Kidney epithelial cell (primary cell): ENCODE measurements around the gene TFCP2. TPM values are rescaled to one million over a fixed set of nuclear protein-coding genes. Genes with fewer than 3 reads are reported as not detected.
A peak's percentile ranks its signal among the peaks of the same experiment; 100 is the strongest.

Experiments used
- DNase-seq: peaks from one replicate; pipeline ENCODE4 v3.0.0-alpha.2; 2010; ENCODE audit warnings: low read depth
- H3K27me3 ChIP-seq: 2 replicates; pipeline ENCODE4 v1.6.0; 2011; ENCODE audit warnings: low read length; ENCODE audit not compliant: control insufficient read depth, insufficient read depth
- H3K36me3 ChIP-seq: 2 replicates; pipeline ENCODE4 v1.5.1; 2011; ENCODE audit warnings: low read length; ENCODE audit not compliant: control insufficient read depth, insufficient read depth
- H3K4me3 ChIP-seq: 2 replicates; pipeline ENCODE4 v1.5.1; 2011; ENCODE audit warnings: low read depth, mild to moderate bottlenecking, control low read depth, low read length
- CTCF ChIP-seq: IDR thresholded peaks from 2 replicates; pipeline ENCODE4 v1.5.1; 2011; ENCODE audit warnings: mild to moderate bottlenecking, moderate library complexity, low read length, control low read depth, inconsistent platforms; ENCODE audit not compliant: insufficient read depth, poor library complexity, severe bottlenecking
- total RNA-seq: library from RNA; depleted of rRNA; stranded (reverse); fragments of >200 nt; gene quantifications from 2 replicates; pipeline ENCODE4 v1.2.3, GENCODE V29; 2015

Gene TFCP2
- total RNA-seq, 1 donor from 2014 or later: 19.1 TPM

GRCh38 chr12:51217133-51217967 is 44.4 kb upstream of the TFCP2 start:
- Histone ChIP-seq H3K4me3 (peak overlapping the region; percentile 77), H3K36me3 (no peaks in the 10 kb centered on the region), H3K27me3 (no peaks in the 10 kb centered on the region)
- peak; percentile 25 for TF ChIP-seq CTCF
- DNase-seq: no peak

- Histone ChIP-seq H3K36me3 (no peaks in the 10 kb centered on the region), H3K27me3 (no peaks in the 10 kb centered on the region), H3K4me3 (peak overlapping the region; percentile 77)
- DNase-seq: no peak
- TF ChIP-seq CTCF: no peak
Measured at GRCh38 chr12:51216642-51217041, 43.7 kb upstream of the TFCP2 start.

- no peak for DNase-seq
- H3K4me3 ChIP-seq: no peak overlapping the region
- TF ChIP-seq CTCF: no peak
- H3K27me3 ChIP-seq: no peaks in the 10 kb centered on the region
- H3K36me3 ChIP-seq: no peaks in the 10 kb centered on the region
Measured at GRCh38 chr12:51214895-51215294, 42.0 kb upstream of the TFCP2 start.

GRCh38 chr12:51210690-51211395 is 37.9 kb upstream of the TFCP2 start:
- no peak for DNase-seq
- no peak for TF ChIP-seq CTCF
- Histone ChIP-seq H3K27me3 (no peaks in the 10 kb centered on the region), H3K4me3 (no peak overlapping the region), H3K36me3 (no peaks in the 10 kb centered on the region)

GRCh38 chr12:51209259-51209658 is 36.3 kb upstream of the TFCP2 start:
- Histone ChIP-seq H3K27me3 (no peaks in the 10 kb centered on the region), H3K4me3 (no peak overlapping the region), H3K36me3 (no peaks in the 10 kb centered on the region)
- no peak for DNase-seq
- no peak for TF ChIP-seq CTCF
